GM18508 (cell line): ENCODE results near the gene PADI6.
"Not testable (repeated sequence)": the region's sequence is repeated elsewhere in the genome, so short reads cannot be mapped to it uniquely, and the experiment has no call there.

Experiments used
- ATAC-seq: cut with Tn5 transposase; IDR thresholded peaks from one replicate; pipeline ENCODE4 v1.9.1; 2021; ENCODE audit warnings: moderate number of reproducible peaks; ENCODE audit not compliant: insufficient read depth, unreplicated experiment

Gene PADI6

GRCh38 chr1:17371896-17372295 lies at the start of gene PADI6:
PADI6 (plus strand) TSS chr1:17372196; CDS start chr1:17372246, 50 bp downstream.
- no peak for ATAC-seq

GRCh38 chr1:17328855-17329254 lies 43.1 kb upstream of the PADI6 start:
- ATAC-seq = no peak

- no peak for ATAC-seq
Observed at GRCh38 chr1:17329610-17330009, 42.4 kb upstream of the PADI6 start.

- no peak for ATAC-seq
Observed at GRCh38 chr1:17330856-17331255, 41.1 kb upstream of the PADI6 start.

GRCh38 chr1:17333081-17333480 lies 38.9 kb upstream of the PADI6 start:
- ATAC-seq = no peak

- ATAC-seq = no peak
Observed at GRCh38 chr1:17335821-17336710, 35.9 kb upstream of the PADI6 start.

- ATAC-seq = no peak
Observed at GRCh38 chr1:17338706-17339493, 33.1 kb upstream of the PADI6 start.

- ATAC-seq = no peak
Observed at GRCh38 chr1:17339521-17339920, 32.5 kb upstream of the PADI6 start.

GRCh38 chr1:17340358-17340757 lies 31.6 kb upstream of the PADI6 start:
- ATAC-seq = no peak

- no peak for ATAC-seq
Observed at GRCh38 chr1:17342014-17342441, 30.0 kb upstream of the PADI6 start.

- not testable (repeated sequence) for ATAC-seq
Observed at GRCh38 chr1:17345506-17345905, 26.5 kb upstream of the PADI6 start.

GRCh38 chr1:17346046-17346789 lies 25.8 kb upstream of the PADI6 start:
- ATAC-seq = no peak

- no peak for ATAC-seq
Observed at GRCh38 chr1:17347769-17348592, 24.0 kb upstream of the PADI6 start.

GRCh38 chr1:17348593-17349234 lies 23.3 kb upstream of the PADI6 start:
- no peak for ATAC-seq

GRCh38 chr1:17350083-17350482 lies 21.9 kb upstream of the PADI6 start:
- ATAC-seq = no peak

GRCh38 chr1:17350928-17351446 lies 21.0 kb upstream of the PADI6 start:
- no peak for ATAC-seq

- ATAC-seq = no peak
Observed at GRCh38 chr1:17351598-17352324, 20.2 kb upstream of the PADI6 start.

- no peak for ATAC-seq
Observed at GRCh38 chr1:17352419-17352909, 19.5 kb upstream of the PADI6 start.
